NCI-H1417 (cell line): ENCODE data around the gene IL17A.
A peak's percentile ranks its signal among the peaks of the same experiment; 100 is the strongest.

Source experiments
- DNase-seq, 3 experiments: peaks; one replicate each; lab custom pipeline; 2025; lab: John Stamatoyannopoulos, UW

IL17A gene

GRCh38 chr6:52216932-52217575, 30.9 kb downstream of the IL17A start:
- DNase-seq = no peak

GRCh38 chr6:52217761-52218160, 31.6 kb downstream of the IL17A start:
- DNase-seq = no peak

GRCh38 chr6:52221302-52221701, 35.1 kb downstream of the IL17A start:
- DNase-seq = no peak

GRCh38 chr6:52227495-52227894, 41.3 kb downstream of the IL17A start:
- no peak for DNase-seq

- no peak for DNase-seq
Measured at GRCh38 chr6:52230685-52231084, 44.5 kb downstream of the IL17A start.

- peak in 1 of 3 experiments; percentile 62 for DNase-seq
Measured at GRCh38 chr6:52231406-52232127, 45.4 kb downstream of the IL17A start.

GRCh38 chr6:52233005-52233404, 46.8 kb downstream of the IL17A start:
- peak in 1 of 3 experiments; percentile 25 for DNase-seq

GRCh38 chr6:52233975-52234823, 48.0 kb downstream of the IL17A start:
- peak; percentile 18 to 80 (median 31) for DNase-seq
